HepG2 (cell line): Measurements from ENCODE around the gene SOX12. TPM values are rescaled to one million over a fixed set of nuclear protein-coding genes. Genes with fewer than 3 reads are reported as not detected.
"Not testable (repeated sequence)": the region's sequence is repeated elsewhere in the genome, so short reads cannot be mapped to it uniquely, and the experiment has no call there.

ENCODE experiments used
- ATAC-seq: fragments of 200-7000 bp; cut with Tn5 transposase; 3 replicates; pipeline ENCODE4 v1.9.1; 2020; ENCODE audit warnings: mild to moderate bottlenecking, moderate library complexity
- BruUV-seq: library from RNA; stranded (reverse); fragments of 400-500 nt; replicated peaks from 2 replicates; lab custom pipeline; 2021; lab: Mats Ljungman, UMichigan
- CTCF ChIA-PET: fragments of 300-600 bp; formaldehyde crosslinking; extraction: SDS; loops from one replicate; lab custom pipeline; 2021; ENCODE audit warnings: low total read pairs, inconsistent platforms, low intra/inter-chr PET ratio; lab: Yijun Ruan, JAX
- POLR2A ChIA-PET: fragments of 350-600 bp; sonication (Branson Sonifier 250); formaldehyde crosslinking; loops from one replicate; lab custom pipeline; 2020; ENCODE audit warnings: antibody characterized with exemption, inconsistent platforms; lab: Yijun Ruan, JAX
- DNase-seq: peaks from one replicate; pipeline ENCODE4 v3.0.0-alpha.2; 2015; ENCODE audit warnings: low spot score
- FAIRE-seq: peaks from 3 replicates; lab custom pipeline; 2011; peaks lifted over from hg19 to GRCh38; lab: Jason Lieb, UNC
- H2AFZ ChIP-seq: one replicate; pipeline ENCODE4 v1.6.1; 2011; ENCODE audit warnings: low read length, inconsistent platforms
- H3K27ac ChIP-seq: fragments of 300-600 bp; 3 replicates; pipeline ENCODE4 v1.8.0; 2011; ENCODE audit warnings: mixed run types, mild to moderate bottlenecking, mixed read lengths, low read length, inconsistent platforms; ENCODE audit not compliant: insufficient read depth; ENCODE audit errors: extremely low read length
- H3K27me3 ChIP-seq, 2 experiments: fragments of 200-600 bp in 1 of 2; 2 replicates in 1 of 2; 3 replicates in 1 of 2; pipeline versions ENCODE4 v1.6.0 to v1.8.0; 2011; ENCODE audit warnings: low read length in 2 of 2, mild to moderate bottlenecking in 2 of 2, moderate library complexity in 2 of 2, inconsistent platforms in 1 of 2; ENCODE audit not compliant: insufficient read depth in 2 of 2, control insufficient read depth in 1 of 2
- H3K36me3 ChIP-seq, 2 experiments: fragments of 200-600 bp in 1 of 2; replicated peaks in 1 of 2; 2 replicates in 1 of 2; 3 replicates in 1 of 2; pipeline versions ENCODE4 v1.5.1 to v1.8.0; 2011; ENCODE audit warnings: low read length in 2 of 2, inconsistent platforms in 1 of 2; ENCODE audit not compliant: insufficient read depth in 2 of 2, control insufficient read depth in 1 of 2
- H3K4me1 ChIP-seq: 2 replicates; pipeline ENCODE4 v1.5.1; 2012; ENCODE audit warnings: low read length, inconsistent platforms; ENCODE audit not compliant: insufficient read depth
- H3K4me2 ChIP-seq: 2 replicates; pipeline ENCODE4 v1.6.0; 2011; ENCODE audit warnings: low read depth, low read length, inconsistent platforms
- H3K4me3 ChIP-seq, 3 experiments: fragments of 200-600 bp in 1 of 3; sonication (generic), shearing (Covaris generic) in 1 of 3; replicated peaks in 1 of 3; 2 replicates each; pipeline ENCODE4 v1.5.1; 2011 to 2016; ENCODE audit warnings: low read length in 3 of 3, inconsistent platforms in 2 of 3, low read depth in 2 of 3, mild to moderate bottlenecking in 2 of 3, control low read depth in 1 of 3, mixed read lengths in 1 of 3; ENCODE audit not compliant: insufficient read depth in 1 of 3
- H3K79me2 ChIP-seq: one replicate; pipeline ENCODE4 v1.6.1; 2011; ENCODE audit warnings: low read length, inconsistent platforms; ENCODE audit not compliant: insufficient read depth
- H3K9ac ChIP-seq: 2 replicates; pipeline ENCODE4 v1.6.0; 2011; ENCODE audit warnings: mild to moderate bottlenecking, low read depth, low read length, inconsistent platforms; ENCODE audit not compliant: insufficient read depth
- H3K9me3 ChIP-seq: 2 replicates; pipeline ENCODE4 v1.5.1; 2012; ENCODE audit warnings: mild to moderate bottlenecking, low read length
- H4K20me1 ChIP-seq: 2 replicates; pipeline ENCODE4 v1.6.0; 2011; ENCODE audit warnings: inconsistent platforms, mild to moderate bottlenecking, low read length, moderate library complexity; ENCODE audit not compliant: insufficient read depth
- ADNP ChIP-seq: sonication (generic); formaldehyde crosslinking; IDR thresholded peaks from 2 replicates; pipeline ENCODE4 v1.4.0; 2020; ENCODE audit warnings: missing genetic modification reagents
- BRD4 ChIP-seq: sonication (generic); formaldehyde crosslinking; IDR thresholded peaks from 2 replicates; pipeline ENCODE4 v1.4.0; 2020; ENCODE audit warnings: missing genetic modification reagents
- DNMT3B ChIP-seq: conservative IDR thresholded peaks from 2 replicates; pipeline ENCODE4 v1.6.1; 2016; ENCODE audit warnings: missing biosample characterization, control low read depth
- EED ChIP-seq: sonication (generic); formaldehyde crosslinking; IDR thresholded peaks from 2 replicates; pipeline ENCODE4 v1.5.0; 2020; ENCODE audit warnings: mild to moderate bottlenecking, missing genetic modification reagents
- ETV6 ChIP-seq: sonication (generic); formaldehyde crosslinking; conservative IDR thresholded peaks from 2 replicates; pipeline ENCODE4 v1.4.0; 2020; ENCODE audit warnings: missing genetic modification reagents
- FOXO1 ChIP-seq: sonication (generic); formaldehyde crosslinking; IDR thresholded peaks from 2 replicates; pipeline ENCODE4 v1.4.0; 2020; ENCODE audit warnings: missing genetic modification reagents
- HOXA3 ChIP-seq: sonication (generic); formaldehyde crosslinking; IDR thresholded peaks from 2 replicates; pipeline ENCODE4 v1.5.0; 2020; ENCODE audit warnings: missing genetic modification reagents
- IRF9 ChIP-seq: sonication (generic); formaldehyde crosslinking; IDR thresholded peaks from 2 replicates; pipeline ENCODE4 v1.8.0; 2022; ENCODE audit warnings: missing genetic modification reagents, mild to moderate bottlenecking, borderline replicate concordance
- POLR2A ChIP-seq, 2 experiments: IDR thresholded peaks; 2 replicates each; pipeline ENCODE4 v1.6.1; 2011; ENCODE audit warnings: low read depth in 2 of 2, low read length in 2 of 2, mild to moderate bottlenecking in 1 of 2, moderate library complexity in 1 of 2; ENCODE audit not compliant: insufficient read depth in 1 of 2
- SIX1 ChIP-seq: sonication (generic); formaldehyde crosslinking; IDR thresholded peaks from 2 replicates; pipeline ENCODE4 v1.4.0; 2020; ENCODE audit warnings: missing genetic modification reagents, borderline replicate concordance
- SSRP1 ChIP-seq: IDR thresholded peaks from 2 replicates; pipeline ENCODE4 v1.6.1; 2016; ENCODE audit warnings: control low read depth
- TBX2 ChIP-seq: sonication (generic); formaldehyde crosslinking; IDR thresholded peaks from 2 replicates; pipeline ENCODE4 v1.5.0; 2020; ENCODE audit warnings: missing genetic modification reagents, mild to moderate bottlenecking, borderline replicate concordance
- TGIF2 ChIP-seq: IDR thresholded peaks from 2 replicates; pipeline ENCODE4 v1.6.1; 2016; ENCODE audit warnings: control low read depth, missing compliant biosample characterization
- ZBTB4 ChIP-seq: sonication (generic); formaldehyde crosslinking; IDR thresholded peaks from 2 replicates; pipeline ENCODE4 v1.4.0; 2020; ENCODE audit warnings: missing genetic modification reagents, mild to moderate bottlenecking, borderline replicate concordance
- ZFP36L2 ChIP-seq: sonication (generic); formaldehyde crosslinking; IDR thresholded peaks from 2 replicates; pipeline ENCODE4 v1.4.0; 2020; ENCODE audit warnings: missing genetic modification reagents
- ZMYM2 ChIP-seq: sonication (generic); formaldehyde crosslinking; IDR thresholded peaks from 2 replicates; pipeline ENCODE4 v1.8.0; 2022; ENCODE audit warnings: mild to moderate bottlenecking, missing genetic modification reagents
- ZNF292 ChIP-seq: sonication (generic); formaldehyde crosslinking; IDR thresholded peaks from 2 replicates; pipeline ENCODE4 v1.8.1; 2022; ENCODE audit warnings: mild to moderate bottlenecking, low read depth, missing genetic modification reagents, borderline replicate concordance
- ZNF567 ChIP-seq: sonication (generic); formaldehyde crosslinking; IDR thresholded peaks from 2 replicates; pipeline ENCODE4 v1.8.1; 2023; ENCODE audit warnings: mild to moderate bottlenecking, missing genetic modification reagents, borderline replicate concordance
- ZNF746 ChIP-seq: sonication (generic); formaldehyde crosslinking; IDR thresholded peaks from 2 replicates; pipeline ENCODE4 v1.8.0; 2022; ENCODE audit warnings: mild to moderate bottlenecking, missing genetic modification reagents
- ZNF883 ChIP-seq: sonication (generic); formaldehyde crosslinking; IDR thresholded peaks from 2 replicates; pipeline ENCODE4 v1.5.1; 2020; ENCODE audit warnings: mild to moderate bottlenecking, missing genetic modification reagents; ENCODE audit errors: not compliant biosample characterization
- ZNF891 ChIP-seq: sonication (generic); formaldehyde crosslinking; IDR thresholded peaks from 2 replicates; pipeline ENCODE4 v1.5.0; 2020; ENCODE audit warnings: mild to moderate bottlenecking, missing genetic modification reagents
- WGBS: methylation state at CpG from one replicate; pipeline ENCODE4 v1.1.6; 2017; ENCODE audit warnings: low lambda C conversion rate; 5-methylcytosine and 5-hydroxymethylcytosine counted together
- in situ Hi-C: cut with HindIII; loops from 2 replicates; pipeline ENCODE4 v1.10.0; 2017; ENCODE audit warnings: low pct_unique_long_range_greater_than_20kb; ENCODE audit not compliant: extremely low pct_ligation_motif_present
- intact Hi-C: fragments of 100-400 bp; cut with micrococcal nuclease; formaldehyde crosslinking; loops from one replicate; pipeline ENCODE4 v1.10.0; 2022; ENCODE audit not compliant: unreplicated experiment
- polyA plus RNA-seq, 8 experiments: library from polyadenylated mRNA; depleted of rRNA in 3 of 8; stranded (reverse) in 7 of 8; unstranded in 1 of 8; fragments of >200 nt; fragmentation: Illumina TruSeq in 4 of 8; extraction: Trizol in 4 of 8; gene quantifications; 2 replicates each; pipeline versions ENCODE4 v1.2.1 to v1.2.3, GENCODE V29; 2011 to 2016; ENCODE audit warnings: low read depth in 4 of 8, missing spikeins in 1 of 8, mixed read lengths in 1 of 8; ENCODE audit not compliant: insufficient read depth in 1 of 8
- total RNA-seq, 5 experiments: library from RNA; depleted of rRNA; stranded (reverse); fragments of >200 nt; fragmentation: Illumina TruSeq; extraction: Trizol; gene quantifications; 2 replicates each; pipeline ENCODE4 v1.2.3, GENCODE V29; 2016; ENCODE audit warnings: low read depth in 1 of 5

Gene SOX12
- total and polyA plus RNA-seq, 2 of the 13 experiments (the other 11 are each of a cell fraction or from before 2014, with no cell fraction given): 10.0 to 18.7 TPM

- Histone ChIP-seq H3K4me2 (peak overlapping the region; percentile 76), H3K4me3 (0 out of 6 replicates have a peak overlapping the region, but pooled peaks of 1 of the 3 experiments have one; percentile 58), H3K4me1 (peaks cover 68% of the 10 kb centered on the region), H3K27ac (peak overlapping the region; percentile 88), H3K9ac (peak overlapping the region; percentile 73)
- intact Hi-C loops, H3K79me2 ChIP-seq, in situ Hi-C loops, H2AFZ ChIP-seq, H3K36me3 ChIP-seq, FAIRE-seq, DNase-seq, H3K27me3 ChIP-seq, H4K20me1 ChIP-seq, H3K9me3 ChIP-seq, BruUV-seq: not testable (repeated sequence)
- ChIA-PET POLR2A (interaction anchor here (0.6 to 25.4 kb wide), 19 partner anchors 12 to 357 kb away, joined by 3 to 1587 read pairs (median 13); partner anchors contain the start of genes CSNK2A1, NRSN2, RBCK1 and SOX12), CTCF (interaction anchor here (2.4 kb wide), 1 partner anchor 10 kb away, joined by 6 read pairs; no protein-coding TSS in a partner anchor)
- WGBS: 85% methylated on average over 11 of the region's 11 CpGs
- ATAC-seq: peak; percentile 1; the same call in 2 of the 3 replicates
- peak; percentile 68 for TF ChIP-seq DNMT3B (CRISPR knock-in tag)
- TF ChIP-seq ETV6 (CRISPR knock-in tag): 0 out of 2 replicates have a peak, but pooled peaks have one; percentile 18
- peak; percentile 78; the same call in 1 of the 2 replicates for TF ChIP-seq ADNP (CRISPR knock-in tag)
- TF ChIP-seq ZNF292 (CRISPR knock-in tag): 0 out of 2 replicates have a peak, but pooled peaks have one; percentile 6
- peak; percentile 54; the same call in 1 of the 2 replicates for TF ChIP-seq FOXO1 (CRISPR knock-in tag)
- peak; percentile 58; the same call in 1 of the 2 replicates for TF ChIP-seq EED (CRISPR knock-in tag)
- 0 out of 2 replicates have a peak, but pooled peaks have one; percentile 23 for TF ChIP-seq ZNF891 (CRISPR knock-in tag)
- TF ChIP-seq TGIF2 (CRISPR knock-in tag): peak; percentile 75
- peak; percentile 82; the same call in 1 of the 2 replicates for TF ChIP-seq SSRP1 (CRISPR knock-in tag)
- 0 out of 2 replicates have a peak, but pooled peaks have one; percentile 20 for TF ChIP-seq ZBTB4 (CRISPR knock-in tag)
- 0 out of 2 replicates have a peak, but pooled peaks have one; percentile 30 for TF ChIP-seq ZNF567
- peak; percentile 13; the same call in 1 of the 2 replicates for TF ChIP-seq BRD4 (CRISPR knock-in tag)
- TF ChIP-seq ZFP36L2: peak; percentile 28; the same call in 1 of the 2 replicates
- peak; percentile 70; the same call in 1 of the 2 replicates for TF ChIP-seq ZMYM2 (CRISPR knock-in tag)
- 0 out of 2 replicates have a peak, but pooled peaks have one; percentile 2 for TF ChIP-seq IRF9 (CRISPR knock-in tag)
- TF ChIP-seq HOXA3: peak; percentile 9; the same call in 1 of the 2 replicates
- peak; percentile 12; the same call in 1 of the 2 replicates for TF ChIP-seq SIX1 (CRISPR knock-in tag)
- peak; percentile 20; the same call in 1 of the 2 replicates for TF ChIP-seq TBX2 (CRISPR knock-in tag)
- peak; percentile 35 for TF ChIP-seq ZNF883 (CRISPR knock-in tag)
- TF ChIP-seq ZNF746 (CRISPR knock-in tag): peak; percentile 23; the same call in 1 of the 2 replicates
- TF ChIP-seq POLR2A (IDR thresholded peaks at IDR 0.05; ENCODE audit: insufficient read depth in 1 of 2, low read depth in 2 of 2, low read length in 2 of 2): 0 out of 4 replicates have a peak, but pooled peaks of 1 of the 2 experiments have one; percentile 8
Observed at GRCh38 chr20:372543-373082, 47.3 kb downstream of the SOX12 start.
